HG02763 (cell line): Measurements from ENCODE around the gene FBXL17.
"Not testable (repeated sequence)": the region's sequence is repeated elsewhere in the genome, so short reads cannot be mapped to it uniquely, and the experiment has no call there.

Experiments
- ATAC-seq: cut with Tn5 transposase; IDR thresholded peaks from one replicate; pipeline ENCODE4 v1.9.1; 2021; ENCODE audit warnings: mild to moderate bottlenecking, moderate library complexity; ENCODE audit not compliant: unreplicated experiment

Gene FBXL17

GRCh38 chr5:108381954-108382783 lies at the start of gene FBXL17:
Gene FBXL17 (minus strand): TSS chr5:108382098.
- peak; percentile 73 for ATAC-seq

- ATAC-seq, result no peak
Observed at GRCh38 chr5:108430931-108431608, 49.2 kb upstream of the FBXL17 start.

- ATAC-seq, result no peak
Observed at GRCh38 chr5:108421713-108422112, 39.8 kb upstream of the FBXL17 start.

GRCh38 chr5:108420755-108421154 lies 38.9 kb upstream of the FBXL17 start:
- no peak for ATAC-seq

GRCh38 chr5:108420158-108420557 lies 38.3 kb upstream of the FBXL17 start:
- ATAC-seq, result no peak

- no peak for ATAC-seq
Observed at GRCh38 chr5:108418197-108418596, 36.3 kb upstream of the FBXL17 start.

- ATAC-seq, result no peak
Observed at GRCh38 chr5:108417166-108417670, 35.3 kb upstream of the FBXL17 start.

GRCh38 chr5:108415726-108416125 lies 33.8 kb upstream of the FBXL17 start:
- no peak for ATAC-seq

GRCh38 chr5:108409786-108410185 lies 27.9 kb upstream of the FBXL17 start:
- no peak for ATAC-seq

- not testable (repeated sequence) for ATAC-seq
Observed at GRCh38 chr5:108405201-108405600, 23.3 kb upstream of the FBXL17 start.

- no peak for ATAC-seq
Observed at GRCh38 chr5:108398964-108399363, 17.1 kb upstream of the FBXL17 start.

GRCh38 chr5:108396837-108397236 lies 14.9 kb upstream of the FBXL17 start:
- not testable (repeated sequence) for ATAC-seq

GRCh38 chr5:108387758-108388157 lies 5.9 kb upstream of the FBXL17 start:
- no peak for ATAC-seq

- no peak for ATAC-seq
Observed at GRCh38 chr5:108386345-108387061, 4.6 kb upstream of the FBXL17 start.

- ATAC-seq, result no peak
Observed at GRCh38 chr5:108384741-108385140, 2.8 kb upstream of the FBXL17 start.

GRCh38 chr5:108382784-108383330 lies 959 bp upstream of the FBXL17 start:
- no peak for ATAC-seq

GRCh38 chr5:108381350-108381953 lies 446 bp downstream of the FBXL17 start:
- peak; percentile 46 for ATAC-seq

GRCh38 chr5:108380531-108381349 lies 1.2 kb downstream of the FBXL17 start:
- peak; percentile 27 for ATAC-seq

- no peak for ATAC-seq
Observed at GRCh38 chr5:108379722-108380530, 2.0 kb downstream of the FBXL17 start.
